ENCODE results near the gene OR52I1.

Gene OR52I1

GRCh38 chr11:4615856-4616444 is 22.1 kb downstream of the OR52I1 start:
- no peak for DNase-seq

- DNase-seq: no peak
Measured at GRCh38 chr11:4619514-4619913, 25.7 kb downstream of the OR52I1 start.

GRCh38 chr11:4626207-4627099 is 32.6 kb downstream of the OR52I1 start:
- peak; percentile 91 for DNase-seq

- no peak for DNase-seq
Measured at GRCh38 chr11:4636136-4636535, 42.3 kb downstream of the OR52I1 start.

GRCh38 chr11:4636962-4637661 is 43.3 kb downstream of the OR52I1 start, which contains the start of gene OR51D1:
Gene OR51D1 (plus strand): TSS chr11:4637477. CDS start chr11:4639791, 2,314 bp downstream.
- peak; percentile 77 for DNase-seq

GRCh38 chr11:4637662-4638047 is 43.8 kb downstream of the OR52I1 start:
- DNase-seq: no peak

GRCh38 chr11:4639931-4640330 is 46.1 kb downstream of the OR52I1 start:
- no peak for DNase-seq

- DNase-seq: no peak
Measured at GRCh38 chr11:4641501-4641900, 47.7 kb downstream of the OR52I1 start.

- no peak for DNase-seq
Measured at GRCh38 chr11:4642043-4642442, 48.2 kb downstream of the OR52I1 start.

- no peak for DNase-seq
Measured at GRCh38 chr11:4643076-4643475, 49.2 kb downstream of the OR52I1 start.

- DNase-seq: no peak
Measured at GRCh38 chr11:4643682-4644081, 49.8 kb downstream of the OR52I1 start, which contains the start of gene OR51E1. Gene OR51E1 (plus strand): TSS chr11:4643982. CDS start chr11:4652527, 8,545 bp downstream.

GRCh38 chr11:4644233-4644632 is 50.4 kb downstream of the OR52I1 start:
- DNase-seq: no peak
